Fibroblast of skin of abdomen (primary cell): ENCODE data around the gene SLC66A2.

Experiments
- DNase-seq: peaks from one replicate; pipeline ENCODE4 v3.0.0-alpha.2; 2013

SLC66A2 gene

DNA sequence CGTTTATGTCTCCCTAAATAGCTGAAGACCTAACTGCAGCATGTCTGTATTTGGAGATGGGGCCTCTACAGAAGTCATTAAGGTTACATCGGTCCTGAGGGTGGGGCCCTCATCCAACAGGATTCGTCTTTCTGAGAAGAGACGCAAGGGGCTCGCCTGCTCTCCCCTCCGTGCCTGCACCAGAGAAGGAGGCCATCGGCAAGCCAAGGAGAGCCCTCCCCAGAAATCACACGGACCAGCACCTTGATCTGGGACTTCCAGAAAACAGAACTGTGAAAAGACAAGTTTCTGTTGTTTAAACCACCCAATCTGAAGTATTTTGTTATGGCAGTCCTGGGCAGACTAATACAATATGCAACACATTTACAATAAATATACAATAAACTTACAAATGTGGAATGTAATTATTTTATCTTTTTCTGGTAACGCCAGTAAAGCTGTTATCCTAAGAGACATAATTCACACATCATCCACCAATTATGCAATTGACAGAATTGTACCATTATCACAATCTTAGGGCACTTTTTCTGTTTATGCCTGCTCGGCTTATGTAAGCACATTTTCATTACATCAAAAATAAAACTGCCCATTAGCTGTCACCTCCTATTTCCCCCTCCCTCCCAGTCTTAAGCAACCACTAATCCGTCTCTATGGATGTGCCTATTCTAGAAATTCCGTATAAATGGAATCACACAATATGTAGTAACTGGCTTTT is 19.1 kb upstream of the SLC66A2 start:
- no peak for DNase-seq

DNA sequence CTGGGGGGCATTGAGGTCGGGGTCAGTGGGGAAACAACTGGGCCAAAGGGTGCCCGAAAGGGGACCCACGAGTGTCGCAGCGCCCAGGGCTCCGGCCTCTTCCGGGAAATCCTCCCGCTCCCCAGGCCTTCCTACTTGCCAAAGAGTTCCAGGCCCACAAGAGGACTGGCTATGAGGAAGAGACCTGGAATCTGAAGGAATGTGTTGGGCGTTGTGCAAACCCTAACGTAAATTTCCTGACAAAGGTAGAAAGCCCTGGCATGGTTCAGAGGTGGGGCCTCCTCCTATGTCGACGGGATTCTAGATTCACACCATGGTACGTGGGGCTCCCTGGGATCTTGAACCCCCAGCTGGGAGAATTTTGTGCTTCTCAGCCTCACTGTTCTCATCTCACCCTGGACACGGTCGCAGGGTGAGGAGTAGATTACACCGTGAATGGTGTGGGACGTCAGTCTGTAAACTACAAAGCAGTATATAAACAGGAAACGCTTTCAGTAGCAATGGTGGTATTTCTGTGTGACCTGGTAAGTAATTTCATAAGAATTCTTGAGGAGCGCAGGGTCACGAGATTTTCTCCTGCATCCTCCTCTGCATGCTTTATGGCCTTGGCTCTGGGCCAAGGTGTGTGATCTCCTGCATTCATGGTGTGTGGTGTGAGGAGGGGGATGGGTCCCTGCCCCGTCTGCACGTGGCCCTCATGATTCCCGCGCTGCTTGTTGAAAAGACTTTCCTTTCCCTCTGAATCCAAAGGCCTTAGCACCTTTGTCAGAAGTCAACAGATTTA is 13.9 kb upstream of the SLC66A2 start:
- DNase-seq, result peak; percentile 71

DNA sequence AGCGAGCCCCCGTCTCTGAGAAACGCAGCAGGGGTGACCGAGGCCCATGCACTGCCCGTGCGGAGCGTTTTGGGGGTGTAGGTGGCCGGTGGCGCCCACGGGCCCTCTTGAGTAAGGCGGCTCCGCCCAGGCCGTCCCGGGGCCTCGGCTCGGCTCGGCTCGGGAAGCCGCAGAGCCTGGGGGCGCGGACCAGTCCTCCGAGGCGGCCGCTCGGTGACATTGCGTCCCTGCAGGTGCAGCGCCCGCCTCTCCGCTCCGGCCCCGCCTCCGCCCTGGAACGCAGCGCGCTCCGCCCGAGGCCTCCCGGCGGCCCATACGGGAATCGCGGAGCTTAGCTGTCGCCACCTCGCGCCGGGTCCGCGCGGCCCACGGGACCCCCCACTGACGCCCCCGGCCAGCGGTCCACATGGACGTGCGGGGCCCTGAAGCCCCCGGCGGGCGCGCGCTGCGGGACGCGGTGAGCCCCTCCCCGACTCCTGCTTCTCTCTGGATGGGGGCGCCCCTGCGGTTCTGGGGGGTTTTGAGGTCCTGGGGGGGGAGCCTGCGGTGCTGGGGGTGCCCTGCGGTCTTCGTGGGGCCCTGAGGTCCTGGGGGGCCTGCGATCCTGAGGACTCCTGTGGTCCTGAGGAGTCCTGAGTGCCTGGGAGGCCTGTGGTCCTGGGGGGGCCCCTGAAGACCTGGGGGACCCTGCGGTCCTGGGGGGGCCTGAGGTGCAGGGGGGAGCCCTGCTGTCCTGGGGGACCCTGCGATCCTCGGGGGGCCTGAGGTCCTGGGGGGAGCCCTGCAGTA is 13.1 kb upstream of the SLC66A2 start, which contains the start of gene HSBP1L1:
Gene HSBP1L1 (plus strand): TSS at position 314 of the 789 bp plus-strand sequence. CDS start 93 bp downstream, at position 407.
- no peak for DNase-seq

DNA sequence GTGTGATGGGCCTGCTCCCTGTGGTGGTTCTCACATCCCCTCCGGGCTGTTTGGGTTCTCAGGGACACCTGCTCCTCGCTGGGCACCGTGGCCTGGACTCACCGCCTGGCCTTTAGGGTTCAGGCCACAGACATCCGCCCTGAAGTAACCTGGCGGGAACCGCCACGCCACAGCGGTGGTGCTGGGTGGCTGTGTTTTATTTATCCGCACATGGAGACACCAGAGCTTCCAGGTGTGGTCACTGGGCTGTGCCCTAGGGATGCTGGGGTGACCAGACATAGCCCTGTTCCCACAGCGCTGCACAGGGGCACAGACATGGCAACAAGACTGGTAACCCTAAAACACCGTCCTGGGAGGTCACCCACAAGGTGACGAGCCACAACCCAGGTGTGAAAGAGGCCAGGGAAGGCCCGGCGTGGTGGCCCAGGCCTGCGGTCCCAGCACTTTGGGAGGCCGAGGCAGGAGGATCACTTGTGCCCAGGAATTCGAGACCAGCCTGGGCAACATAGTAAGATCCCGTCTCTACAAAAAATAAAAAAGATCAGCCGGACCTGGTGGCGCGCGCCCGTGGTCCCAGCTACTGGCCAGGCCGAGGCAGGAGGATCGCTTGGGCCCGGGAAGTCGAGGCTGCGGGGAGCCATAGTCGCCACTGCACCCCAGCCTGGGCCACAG is 12.3 kb upstream of the SLC66A2 start:
- no peak for DNase-seq

DNA sequence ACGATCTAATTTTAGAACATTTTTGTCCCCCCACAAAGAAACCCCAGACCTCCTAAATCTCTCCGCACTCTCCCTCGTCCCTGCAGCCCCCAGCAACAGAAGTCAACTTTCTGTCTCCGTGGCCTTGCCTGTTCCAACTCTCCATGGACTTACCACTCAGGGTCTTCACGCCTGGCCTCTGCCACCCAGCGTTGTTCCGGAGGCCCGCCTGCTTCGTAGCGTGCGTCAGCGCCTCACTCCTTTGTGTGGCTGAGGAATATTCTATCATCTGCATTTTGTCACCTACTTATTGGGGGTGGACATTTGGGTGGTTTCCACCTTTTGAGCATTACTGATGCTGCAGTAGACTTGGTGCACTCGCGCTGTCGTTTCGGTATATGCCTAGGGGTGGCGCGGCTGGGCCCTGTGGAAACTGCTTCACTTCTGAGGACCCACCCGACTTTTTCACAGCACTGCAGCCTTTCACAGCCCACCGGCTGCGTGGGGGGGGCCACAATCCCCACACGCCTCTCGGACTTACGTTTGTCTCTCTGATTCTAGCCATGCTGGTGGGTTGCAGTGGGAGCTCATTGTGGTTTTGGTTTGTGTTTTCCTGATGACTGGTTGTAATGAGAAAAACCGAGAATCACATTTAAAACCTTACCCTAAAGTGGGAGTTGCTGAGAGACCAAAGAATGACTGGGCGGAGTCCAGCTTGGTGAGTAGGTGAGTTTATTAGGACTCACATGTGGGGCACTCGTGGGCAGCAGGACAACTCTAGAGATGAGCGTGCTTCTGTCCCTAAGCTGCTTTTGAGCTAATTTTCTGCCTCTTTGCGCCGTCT is 11.6 kb upstream of the SLC66A2 start:
- DNase-seq, result no peak

DNA sequence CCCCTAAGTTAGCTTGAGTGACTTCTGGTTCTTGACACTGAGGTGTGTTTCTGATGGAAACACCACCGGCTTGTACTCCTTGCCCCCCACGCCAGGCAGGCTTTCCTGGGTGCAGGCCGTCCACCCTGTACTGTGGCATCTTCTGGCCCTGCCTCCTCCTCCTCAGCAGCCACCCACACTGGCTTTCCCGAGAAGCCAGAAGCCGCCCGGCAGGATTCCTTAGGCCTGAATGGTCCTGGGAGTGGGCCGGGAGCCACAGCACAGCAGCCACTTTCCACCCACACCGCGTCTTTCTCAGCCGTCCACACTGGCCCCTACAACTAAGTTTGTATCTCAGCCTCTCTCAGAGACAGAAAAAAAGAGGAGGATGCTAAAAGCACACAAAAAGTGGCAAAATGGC is 10.9 kb upstream of the SLC66A2 start:
- no peak for DNase-seq

DNA sequence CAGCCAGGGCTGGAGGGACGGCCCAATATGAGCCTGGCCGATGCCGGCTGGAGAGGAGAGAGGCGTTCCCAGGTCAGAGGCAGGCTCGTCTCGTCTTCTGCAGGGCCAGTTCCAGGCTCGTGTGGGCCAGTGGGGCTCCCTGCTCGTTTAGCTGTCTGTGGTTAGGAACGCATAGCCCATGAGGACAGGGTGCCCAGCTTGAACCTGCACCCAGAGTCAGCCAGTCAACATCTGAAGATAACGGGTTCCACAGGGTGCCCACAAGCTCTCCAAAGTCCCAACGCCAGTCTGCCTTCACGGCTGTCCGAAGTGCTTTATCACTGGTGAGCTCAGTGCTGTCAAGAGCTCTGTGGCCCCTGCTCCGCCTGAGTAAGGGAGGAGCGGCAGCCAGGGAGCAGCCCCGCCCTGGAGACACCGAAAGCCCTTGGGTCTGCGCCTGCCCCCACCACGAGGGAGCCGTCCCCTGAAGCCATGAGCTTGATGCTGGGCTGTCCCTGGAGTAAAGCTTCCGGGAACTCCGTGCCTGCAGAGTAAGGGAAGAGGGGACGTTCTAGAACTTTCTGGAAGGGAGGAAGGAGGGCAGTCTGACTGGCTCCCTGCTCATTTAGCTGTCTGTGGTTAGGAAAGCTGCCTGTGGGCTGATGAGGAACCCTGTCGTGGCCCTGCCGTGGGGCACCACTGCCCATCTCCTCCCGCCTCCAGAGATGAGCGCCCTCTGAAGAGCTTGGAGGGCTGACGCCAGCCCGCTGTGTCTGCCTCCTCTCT is 10.3 kb upstream of the SLC66A2 start:
- DNase-seq, result no peak

DNA sequence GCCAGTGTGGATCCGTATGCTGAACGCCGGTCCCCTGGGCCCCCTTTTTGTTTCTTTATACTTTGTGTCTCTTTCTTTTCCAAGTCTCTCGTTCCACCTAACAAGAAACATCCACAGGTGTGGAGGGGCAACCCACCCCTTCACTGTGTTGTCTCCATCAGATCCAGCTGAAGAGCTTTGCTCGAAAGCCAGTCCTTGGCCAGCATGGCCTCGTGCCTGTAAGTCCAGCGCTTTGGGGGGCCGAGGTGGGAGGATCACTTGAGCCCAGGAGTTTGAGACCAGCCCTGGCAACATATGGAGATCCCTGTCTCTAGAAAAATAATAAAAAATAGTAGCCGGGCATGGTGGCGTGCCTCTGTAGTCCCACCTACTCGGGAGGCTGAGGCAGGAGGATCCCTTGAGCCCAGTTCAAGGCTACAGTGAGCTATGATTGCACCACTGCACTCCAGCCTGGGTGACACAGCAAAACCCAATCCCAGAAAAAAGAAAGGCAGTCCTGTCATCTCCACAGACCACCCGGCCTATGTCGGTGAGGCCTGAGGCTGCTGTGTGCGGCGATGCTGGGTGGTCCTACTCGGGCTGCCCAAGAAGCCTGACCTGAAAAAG is 9.6 kb upstream of the SLC66A2 start:
- DNase-seq, result no peak

DNA sequence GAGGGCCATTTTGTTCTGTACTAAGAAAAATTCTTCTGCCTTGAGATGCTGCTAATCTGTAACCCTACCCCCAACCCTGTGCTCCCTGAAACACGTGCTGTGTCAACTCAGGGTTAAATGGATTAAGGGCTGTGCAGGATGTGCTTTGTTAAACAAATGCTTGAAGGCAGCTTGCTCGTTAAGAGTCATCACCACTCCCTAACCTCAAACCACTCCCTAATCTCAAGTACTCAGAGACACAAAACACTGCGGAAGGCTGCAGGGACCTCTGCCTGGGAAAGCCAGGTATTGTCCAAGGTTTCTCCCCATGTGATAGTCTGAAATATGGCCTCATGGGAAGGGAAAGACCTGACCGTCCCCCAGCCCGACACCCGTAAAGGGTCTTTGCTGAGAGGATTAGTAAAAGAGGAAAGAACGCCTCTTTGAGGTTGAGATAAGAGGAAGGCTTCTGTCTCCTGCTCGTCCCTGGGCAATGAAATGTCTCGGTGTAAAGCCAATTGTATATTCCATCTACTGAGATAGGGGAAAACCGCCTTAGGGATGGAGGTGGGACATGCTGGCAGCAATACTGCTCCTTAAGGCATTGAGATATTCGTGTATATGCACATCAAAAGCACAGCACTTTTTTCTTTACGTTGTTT is 8.8 kb upstream of the SLC66A2 start:
- peak; percentile 38 for DNase-seq

DNA sequence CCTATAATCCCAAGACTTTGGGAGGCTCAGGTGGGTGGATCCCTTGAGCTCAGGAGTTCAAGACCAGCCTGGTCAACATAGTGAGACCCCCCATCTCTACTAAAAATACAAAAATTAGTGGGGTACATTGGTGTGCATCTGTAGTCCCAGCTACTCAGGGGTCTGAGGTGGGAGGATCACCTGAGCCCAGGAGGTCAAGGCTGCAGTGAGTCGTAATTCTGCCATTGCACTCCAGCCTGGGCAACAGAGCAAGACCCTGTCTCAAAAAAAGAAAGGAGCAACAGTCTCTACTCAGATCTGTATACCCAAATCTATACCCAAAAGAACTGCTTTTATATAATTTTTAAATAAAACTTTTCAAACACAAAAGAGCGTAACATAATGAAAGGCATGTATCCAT is 7.5 kb upstream of the SLC66A2 start:
- no peak for DNase-seq

DNA sequence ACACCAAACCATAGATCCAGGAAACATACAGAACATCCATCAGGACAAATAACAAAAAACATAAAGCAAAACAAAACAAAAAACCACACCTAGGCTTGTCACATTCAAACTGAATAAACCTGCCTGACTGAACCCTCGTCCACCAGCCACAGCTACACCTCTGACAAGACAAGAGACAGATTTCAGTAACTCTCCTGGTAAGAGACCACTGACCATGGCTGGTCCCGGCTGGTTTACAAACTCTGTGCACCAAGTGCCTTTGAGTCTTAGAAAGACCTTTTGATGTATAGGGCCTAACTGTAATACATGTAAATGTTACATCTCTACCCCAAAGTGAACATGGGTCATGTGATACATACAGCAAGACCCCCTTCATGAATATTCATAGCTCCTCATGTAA is 4.8 kb upstream of the SLC66A2 start:
- no peak for DNase-seq

DNA sequence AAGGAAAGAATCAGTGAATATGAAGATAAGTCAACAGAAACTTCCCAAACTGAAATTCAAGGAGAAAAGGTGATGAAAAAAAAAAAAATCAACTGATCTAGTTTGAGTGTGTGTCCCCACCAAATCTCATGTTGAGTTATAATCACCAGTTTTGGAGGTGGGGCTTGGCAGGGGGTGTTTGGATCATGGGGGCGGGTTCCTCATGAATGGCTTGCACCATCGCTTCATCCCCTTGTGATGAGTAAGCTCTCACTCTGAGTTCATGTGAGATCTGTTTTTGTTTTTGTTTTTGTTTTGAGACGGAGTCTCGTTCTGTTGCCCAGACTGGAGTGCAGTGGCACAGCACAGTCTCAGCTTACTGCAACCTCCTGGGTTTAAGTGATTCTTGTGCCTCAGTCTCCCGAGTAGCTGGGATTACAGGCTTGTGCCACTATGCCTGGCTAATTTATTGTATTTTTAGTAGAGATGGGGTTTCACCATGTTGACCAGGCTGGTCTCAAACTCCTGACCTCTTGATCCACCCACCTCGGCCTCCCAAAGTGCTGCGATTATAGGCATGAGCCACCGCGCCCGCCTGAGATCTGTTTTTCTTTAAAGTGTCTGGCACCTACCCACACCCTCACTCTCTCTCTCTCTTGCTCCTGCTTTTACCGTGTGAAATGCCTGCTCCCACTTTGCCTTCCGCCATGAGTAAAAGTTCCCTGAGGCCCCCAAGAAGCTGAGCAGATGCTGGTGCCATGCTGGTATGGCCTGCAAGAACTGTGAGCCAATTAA is 4.0 kb upstream of the SLC66A2 start:
- no peak for DNase-seq

DNA sequence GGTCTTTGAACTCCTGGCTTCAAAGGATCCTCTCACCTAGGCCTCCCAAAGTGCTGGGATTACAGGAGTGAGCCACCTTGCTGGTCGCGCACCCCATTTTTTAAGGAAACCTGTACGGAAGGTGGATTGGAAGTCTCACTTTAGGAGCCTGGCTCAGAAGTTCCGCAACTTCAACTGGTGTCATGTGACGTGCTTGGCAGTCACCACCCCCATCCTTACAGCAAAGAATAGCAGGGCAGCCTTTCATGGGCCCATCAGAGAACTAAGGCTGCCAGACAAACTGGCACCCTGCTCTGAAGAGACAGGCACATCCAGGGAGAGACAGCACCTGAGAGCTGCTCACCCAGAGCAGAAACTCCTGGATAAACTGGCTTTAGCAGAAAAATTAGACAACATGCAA is 3.3 kb upstream of the SLC66A2 start:
- no peak for DNase-seq

DNA sequence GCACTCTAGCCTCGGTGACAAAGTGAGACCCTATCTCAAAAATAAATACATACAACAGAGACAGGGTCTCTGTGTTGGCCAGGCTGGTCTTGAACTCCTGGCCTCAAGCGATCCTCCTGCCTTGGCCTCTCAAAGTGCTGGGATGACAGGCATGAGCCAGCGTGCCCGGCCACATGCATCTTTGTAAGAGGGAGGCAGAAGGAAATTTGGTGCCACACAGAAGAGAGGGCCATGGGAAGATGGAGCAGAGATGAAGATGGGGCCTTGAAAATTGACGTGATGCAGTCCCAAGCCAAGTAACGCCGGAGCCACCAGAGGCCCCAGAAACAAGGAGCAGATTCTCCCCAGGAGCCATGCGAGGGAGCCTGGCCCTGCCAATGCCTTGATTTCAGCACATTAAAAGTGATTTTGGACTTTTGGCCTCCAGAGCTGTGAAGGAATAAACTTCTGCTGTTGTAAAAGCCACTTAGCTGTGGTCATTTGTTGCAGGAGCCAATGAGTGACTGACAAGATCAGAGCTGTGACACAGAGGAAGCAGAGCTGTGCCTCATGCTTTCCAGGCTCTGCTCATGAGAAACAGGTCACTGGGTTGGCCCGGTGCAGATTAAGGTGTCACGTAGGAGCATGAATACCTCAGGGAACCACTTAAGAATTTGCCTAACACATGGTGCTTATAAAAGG is 2.7 kb upstream of the SLC66A2 start:
- DNase-seq, result no peak

DNA sequence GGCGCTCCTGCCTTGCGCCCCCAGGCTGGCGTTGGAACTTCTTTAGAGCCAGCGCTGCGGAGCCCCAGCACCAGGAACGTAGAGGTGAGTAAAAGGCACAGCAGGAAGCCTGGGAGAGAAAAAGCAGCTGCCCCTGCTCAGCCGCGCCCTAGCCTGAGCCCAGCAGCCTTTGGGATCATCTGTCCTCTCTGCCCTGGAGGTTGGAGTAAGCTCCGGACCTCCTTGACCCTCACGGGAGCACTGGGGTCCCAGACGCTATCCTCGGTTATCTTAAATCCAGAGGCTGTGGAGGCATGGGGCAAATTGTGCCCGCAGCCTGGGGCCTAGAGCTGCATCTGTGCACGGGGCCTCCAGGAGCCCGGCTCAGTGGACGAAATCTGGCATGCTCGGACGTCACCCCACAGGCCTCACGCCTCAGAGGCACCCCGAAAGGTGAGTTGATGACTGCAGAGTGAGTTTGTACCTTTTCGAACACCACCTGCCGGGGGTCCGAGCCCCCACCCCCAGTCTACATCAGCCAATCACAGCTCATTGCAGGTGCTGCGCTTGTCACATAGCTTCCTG is 1.6 kb upstream of the SLC66A2 start:
- DNase-seq, result no peak

DNA sequence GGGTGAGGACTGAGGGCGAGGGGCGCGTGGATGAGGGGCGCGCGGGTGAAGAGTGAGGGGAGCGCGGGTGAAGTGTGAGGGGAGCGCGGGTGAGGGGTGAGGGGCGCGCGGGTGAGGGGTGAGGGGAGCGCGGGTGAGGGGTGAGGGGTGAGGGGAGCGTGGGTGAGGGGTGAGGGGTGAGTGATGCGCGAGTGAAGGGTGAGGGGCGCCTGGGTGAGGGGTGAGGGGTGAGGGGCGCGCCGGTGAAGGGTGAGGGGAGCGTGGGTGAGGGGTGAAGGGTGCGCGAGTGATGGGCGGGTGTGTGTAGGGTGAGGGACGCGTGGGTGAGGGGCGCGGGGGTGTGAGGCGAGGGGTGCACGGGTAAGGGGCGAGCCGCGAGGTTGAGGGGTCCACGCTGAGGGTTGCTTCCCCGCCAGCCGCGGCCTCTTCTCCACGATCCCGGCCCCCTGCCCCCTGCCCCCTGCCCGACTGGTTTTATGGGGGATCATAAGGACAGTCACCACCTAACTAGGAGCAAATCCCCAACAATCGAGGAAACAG is 1.1 kb upstream of the SLC66A2 start:
- DNase-seq, result no peak

DNA sequence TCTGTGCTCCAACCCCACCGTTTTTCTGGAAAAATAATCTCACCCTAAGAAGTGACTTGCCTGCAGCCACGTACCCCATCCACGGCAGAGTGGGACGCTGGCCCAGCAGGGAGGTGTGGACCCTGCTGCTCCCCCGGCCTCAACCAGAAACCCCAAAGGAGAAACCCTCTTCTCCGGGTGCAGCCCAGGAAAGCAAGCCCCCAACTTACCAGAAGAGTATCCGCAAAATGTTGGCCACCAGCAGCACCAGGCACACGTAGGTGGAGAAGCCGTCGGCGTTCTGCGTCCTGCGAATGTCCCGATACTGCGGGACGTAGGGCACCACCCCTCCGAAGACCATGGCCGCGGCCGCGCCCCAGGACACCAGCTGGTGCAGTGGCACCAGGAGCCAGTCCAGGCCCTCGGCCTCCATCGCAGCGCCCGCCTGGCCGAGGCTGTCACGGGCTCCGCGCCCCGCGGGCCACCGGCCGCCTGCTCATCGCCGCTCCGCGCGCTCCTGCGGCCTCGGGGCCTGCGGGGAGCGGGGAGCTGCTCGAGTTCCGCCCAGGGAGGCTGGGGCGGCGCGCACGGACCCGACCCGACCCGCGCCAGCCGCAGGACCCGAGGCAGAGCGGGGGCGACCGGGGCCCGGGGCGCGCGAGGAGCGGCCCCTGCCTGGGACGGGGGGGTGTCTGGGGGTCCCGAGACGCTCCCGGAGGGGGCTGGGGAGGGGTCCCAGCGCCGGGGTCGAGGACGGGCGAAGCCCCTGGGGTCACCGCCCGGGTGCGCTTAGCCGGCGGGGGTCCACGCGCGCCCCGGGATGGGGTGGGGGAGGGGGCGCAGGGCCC is 725 bp downstream of the SLC66A2 start:
- DNase-seq, result no peak
